ENCODE measurements around the gene GSTCD.
A peak's percentile ranks its signal among the peaks of the same experiment; 100 is the strongest.
"Not testable (repeated sequence)": the region's sequence is repeated elsewhere in the genome, so short reads cannot be mapped to it uniquely, and the experiment has no call there.

The GSTCD gene

DNA sequence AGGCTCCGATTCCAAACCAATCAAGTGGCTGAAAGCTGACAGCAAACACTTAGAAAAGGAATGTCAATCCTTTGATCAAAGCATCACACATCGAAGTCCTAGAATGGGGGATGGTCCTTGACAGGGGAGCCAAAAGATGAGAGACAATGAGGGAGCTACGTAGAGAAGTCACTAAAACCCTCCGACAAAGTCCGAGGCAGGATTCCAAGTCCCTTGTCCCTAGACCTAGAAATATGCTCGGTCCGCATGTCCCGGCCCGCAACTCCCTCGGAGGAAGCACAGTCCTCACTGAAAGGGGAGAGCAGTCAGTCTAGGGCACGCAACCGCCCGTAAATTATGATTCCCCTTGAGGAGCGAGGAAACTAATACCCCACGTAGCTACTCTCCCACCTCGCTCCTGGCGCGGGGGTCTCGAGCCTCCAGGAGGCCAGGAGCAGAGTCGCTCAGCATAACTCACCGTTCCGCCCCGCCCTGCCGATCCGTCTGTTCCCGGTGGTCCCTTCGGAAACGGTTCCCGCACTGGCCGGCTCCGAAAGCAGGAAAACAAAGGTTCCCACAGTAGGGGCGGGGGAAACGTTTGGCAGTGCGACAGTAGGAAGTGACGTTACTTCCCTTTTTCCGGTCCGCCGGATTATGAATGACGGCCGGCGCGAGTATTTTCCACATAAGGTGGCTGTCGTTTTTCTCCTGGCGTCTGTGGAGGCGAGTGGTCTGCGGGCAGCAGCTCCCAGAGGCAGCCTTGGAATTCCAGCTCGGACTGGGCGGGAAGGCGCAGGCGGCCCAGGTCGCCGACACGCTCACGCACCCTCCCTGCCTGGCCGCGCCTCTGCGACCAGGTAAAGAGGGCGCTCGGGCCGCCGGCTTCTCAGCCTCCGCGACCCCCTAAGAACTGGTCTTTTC, at the start of gene GSTCD, which contains the start of gene INTS12:
Gene GSTCD (plus strand): TSS at position 604 of the 900 bp plus-strand sequence. CDS start 8,830 bp downstream, outside the sequence.
Gene INTS12 (minus strand): TSS at position 509 of the 900 bp plus-strand sequence. CDS start 8,684 bp downstream, outside the sequence.
- peak; percentile 85 for DNase-seq

- no peak for DNase-seq
Observed at GRCh38 chr4:105659190-105659589, 49.4 kb upstream of the GSTCD start.

DNA sequence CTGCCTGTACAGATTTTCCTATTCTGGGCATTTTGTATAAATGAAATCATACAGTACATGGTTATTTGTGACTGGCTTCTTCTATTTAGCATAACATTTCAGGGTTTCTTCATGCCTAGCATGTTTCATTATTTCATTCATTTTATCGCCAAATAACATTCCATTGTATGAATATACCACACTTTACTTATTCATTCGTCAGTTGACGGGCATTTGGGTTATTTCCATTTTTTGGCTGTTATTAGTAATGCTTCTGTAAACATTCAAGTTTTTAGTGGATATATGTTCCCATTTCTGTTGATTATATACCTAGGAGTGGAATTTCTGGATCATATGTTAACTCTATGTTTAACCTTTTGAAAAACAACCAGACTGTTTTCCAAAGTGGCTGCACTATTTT, 47.6 kb upstream of the GSTCD start:
- no peak for DNase-seq

DNA sequence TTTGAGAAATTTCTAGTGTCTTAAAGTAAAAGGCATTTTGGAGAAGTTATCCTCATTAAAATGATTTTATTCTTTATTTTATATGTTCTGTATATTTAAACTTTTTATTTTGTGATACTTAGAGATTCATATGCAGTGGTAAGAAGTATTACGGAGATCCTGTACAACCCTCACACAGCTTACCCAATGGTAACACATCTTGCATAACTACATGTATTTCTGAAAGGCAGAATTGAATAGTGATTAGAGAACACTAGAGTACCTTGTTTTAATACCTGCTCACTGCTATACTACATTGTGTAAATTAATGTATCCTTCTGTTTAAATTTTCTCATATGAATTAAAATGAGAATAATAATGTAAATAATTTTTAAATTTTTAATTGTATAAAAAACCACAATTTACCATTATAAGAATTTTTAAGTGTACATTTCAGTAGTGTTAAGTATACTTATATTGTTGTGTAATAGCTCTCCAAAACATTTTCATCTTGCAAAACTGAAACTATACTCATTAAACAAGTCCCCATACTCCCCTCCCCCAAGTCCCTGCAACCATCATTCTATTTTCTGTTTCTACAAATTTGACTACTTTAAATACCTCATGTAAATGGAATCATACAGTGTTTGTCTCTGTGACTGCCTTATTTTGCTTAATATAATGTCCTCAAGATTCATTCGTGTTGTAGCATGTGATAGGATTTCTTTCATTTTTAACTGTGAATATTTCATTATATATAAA, 45.5 kb upstream of the GSTCD start:
- no peak for DNase-seq

- DNase-seq, result no peak
Observed at GRCh38 chr4:105666693-105667092, 41.9 kb upstream of the GSTCD start.

DNA sequence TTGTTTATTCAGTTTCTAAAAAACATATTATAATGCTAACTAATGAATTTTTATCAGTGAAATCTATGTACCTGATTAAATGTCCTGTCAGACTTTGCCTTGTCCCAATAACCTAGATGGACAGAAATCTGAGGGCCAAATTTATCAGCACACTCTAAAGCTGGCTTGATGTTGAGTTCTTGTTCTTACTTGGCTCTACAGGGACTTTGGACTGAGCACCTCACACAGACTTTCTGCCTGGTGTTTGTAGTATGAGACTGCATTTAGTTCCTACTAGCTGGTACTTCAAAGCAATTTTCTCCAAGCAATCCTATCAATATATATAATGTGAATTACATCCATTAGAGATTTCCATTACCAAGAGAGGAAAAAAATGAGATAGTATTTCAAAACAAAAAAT, 37.9 kb upstream of the GSTCD start:
- DNase-seq, result no peak

DNA sequence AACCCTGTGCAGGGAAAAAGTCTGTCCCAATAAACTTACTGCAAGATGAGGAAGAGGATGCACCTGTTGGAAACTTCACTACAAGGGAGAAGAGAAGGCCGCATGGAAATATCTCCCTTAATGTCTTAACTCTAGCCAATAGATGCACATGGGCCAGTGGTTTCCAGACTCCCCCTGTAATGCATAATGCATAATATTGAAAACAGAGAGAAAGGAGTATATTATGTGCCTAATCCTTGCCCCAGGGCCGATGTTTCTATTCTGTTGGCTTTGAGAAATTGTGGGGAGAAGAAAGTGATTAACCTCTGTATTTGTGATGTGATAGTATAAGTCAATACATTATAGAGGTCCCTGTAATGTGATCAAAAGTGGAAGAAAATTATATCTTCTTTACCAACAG, 37.3 kb upstream of the GSTCD start:
- no peak for DNase-seq

DNA sequence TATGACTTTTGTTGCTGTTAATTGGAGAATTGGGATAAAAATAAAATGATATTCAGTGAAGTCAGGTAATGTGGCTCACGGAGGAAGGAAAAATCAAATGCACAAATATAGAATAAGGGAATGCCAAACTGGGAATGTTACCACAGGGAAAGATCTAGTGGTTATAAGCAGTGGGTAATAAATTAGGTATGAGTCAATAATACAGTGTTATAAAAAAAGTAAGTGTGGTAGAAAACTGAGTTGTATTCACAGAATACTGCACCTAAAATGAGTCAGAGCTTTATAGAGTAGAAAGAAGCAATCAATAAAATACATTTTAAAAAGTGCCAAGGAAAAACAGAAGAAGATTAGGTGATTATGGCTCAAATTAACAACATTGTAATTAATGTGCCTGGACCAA, 34.6 kb upstream of the GSTCD start:
- DNase-seq, result no peak

DNA sequence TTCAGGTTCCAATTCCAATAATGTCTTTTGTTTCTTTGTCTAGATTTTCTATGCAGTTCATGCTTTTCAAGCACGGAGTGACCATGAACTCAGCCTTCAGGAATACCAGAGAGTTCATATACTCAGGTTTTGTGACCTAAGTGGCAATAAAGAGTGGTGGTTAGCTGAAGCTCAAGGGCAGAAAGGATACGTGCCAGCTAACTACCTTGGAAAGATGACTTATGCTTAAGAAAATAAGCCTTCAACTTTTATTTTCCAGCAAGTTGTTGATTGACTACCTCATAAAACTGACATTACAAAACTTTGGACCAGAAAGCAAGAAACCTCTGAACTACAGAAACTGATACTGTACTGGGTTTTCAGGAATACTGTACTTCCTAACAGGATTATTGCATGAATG, 30.9 kb upstream of the GSTCD start:
- no peak for DNase-seq

DNA sequence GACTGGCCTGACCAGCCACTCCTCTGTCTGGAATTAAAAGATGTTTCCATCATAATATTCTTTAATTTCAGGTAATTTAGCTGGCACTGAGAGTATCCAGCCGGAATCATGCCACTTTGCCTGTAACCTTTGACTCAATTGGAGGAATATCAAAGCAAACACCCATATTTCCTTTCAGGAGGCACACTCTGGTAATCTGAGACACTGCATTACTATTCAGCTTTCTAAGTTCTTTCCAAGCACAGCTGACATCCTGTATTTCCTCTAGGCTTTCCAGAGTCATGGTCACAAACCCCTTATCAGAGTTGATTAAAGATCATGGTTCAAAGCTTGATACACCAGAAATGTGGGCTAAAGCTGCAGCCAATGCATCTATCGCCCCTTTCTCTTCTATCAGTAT, 29.4 kb upstream of the GSTCD start:
- DNase-seq, result no peak

GRCh38 chr4:105683038-105683437, 25.5 kb upstream of the GSTCD start:
- DNase-seq, result no peak

- DNase-seq, result no peak
Observed at GRCh38 chr4:105686571-105686970, 22.0 kb upstream of the GSTCD start.

DNA sequence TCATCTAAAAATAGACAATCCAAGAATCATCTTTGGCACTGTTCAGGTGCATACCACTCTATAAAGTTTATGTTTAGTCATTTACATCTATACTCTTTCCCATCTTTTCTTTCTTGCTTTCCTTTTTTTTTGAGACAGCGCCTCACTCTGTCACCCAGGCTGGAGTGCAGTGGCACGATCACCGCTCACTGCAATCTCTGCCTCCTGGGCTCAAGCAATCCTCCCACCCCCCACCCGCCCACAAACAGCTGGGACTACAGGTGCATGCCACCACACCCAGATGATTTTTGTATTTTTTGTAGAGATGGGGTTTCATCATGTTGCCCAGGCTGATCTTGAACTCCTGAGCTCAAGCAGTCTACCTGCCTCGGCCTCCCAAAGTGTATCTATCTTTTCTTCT, 13.8 kb upstream of the GSTCD start:
- DNase-seq, result not testable (repeated sequence)

DNA sequence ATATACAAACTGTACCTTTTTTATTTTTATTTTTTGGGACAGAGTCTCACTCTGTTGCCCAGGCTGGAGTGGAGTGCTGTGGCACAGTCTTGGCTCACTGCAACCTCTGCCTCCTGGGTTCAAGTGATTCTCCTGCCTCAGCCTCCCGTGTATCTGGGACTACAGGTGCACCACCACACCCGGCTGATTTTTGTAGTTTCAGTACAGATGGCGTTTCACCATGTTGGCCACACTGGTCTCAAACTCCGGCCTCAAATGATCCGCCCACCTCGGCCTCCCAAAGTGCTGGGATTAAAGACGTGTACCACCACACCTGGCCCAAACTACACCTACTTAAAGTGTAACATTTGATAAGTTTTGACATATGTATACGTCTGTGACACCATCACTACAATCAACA, 12.8 kb upstream of the GSTCD start:
- DNase-seq, result not testable (repeated sequence)

- no peak for DNase-seq
Observed at GRCh38 chr4:105698607-105699006, 10.0 kb upstream of the GSTCD start.

GRCh38 chr4:105707782-105708180, 803 bp upstream of the GSTCD start:
- no peak for DNase-seq

- no peak for DNase-seq
Observed at GRCh38 chr4:105709081-105709450, 482 bp downstream of the GSTCD start.

- DNase-seq, result no peak
Observed at GRCh38 chr4:105710012-105710600, 1.5 kb downstream of the GSTCD start.

DNA sequence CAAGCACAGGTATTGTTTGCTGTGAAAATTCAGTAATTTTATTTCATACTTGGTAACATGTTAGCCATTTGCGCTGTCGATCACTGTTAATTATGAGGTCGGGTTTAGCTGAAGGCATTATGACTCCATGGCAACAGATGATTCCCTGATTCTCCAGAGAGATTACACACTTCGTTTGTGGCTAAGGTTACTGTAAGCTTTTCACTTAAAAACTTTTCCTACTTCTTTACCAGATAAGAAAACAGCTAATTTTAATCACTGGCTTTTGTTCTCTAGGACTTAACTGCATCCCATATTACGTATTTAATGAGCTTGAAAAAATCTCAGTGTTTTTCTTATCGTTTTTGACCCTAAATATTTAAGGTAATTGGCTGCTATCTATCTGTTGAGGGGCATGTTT, 2.1 kb downstream of the GSTCD start:
- DNase-seq, result no peak

DNA sequence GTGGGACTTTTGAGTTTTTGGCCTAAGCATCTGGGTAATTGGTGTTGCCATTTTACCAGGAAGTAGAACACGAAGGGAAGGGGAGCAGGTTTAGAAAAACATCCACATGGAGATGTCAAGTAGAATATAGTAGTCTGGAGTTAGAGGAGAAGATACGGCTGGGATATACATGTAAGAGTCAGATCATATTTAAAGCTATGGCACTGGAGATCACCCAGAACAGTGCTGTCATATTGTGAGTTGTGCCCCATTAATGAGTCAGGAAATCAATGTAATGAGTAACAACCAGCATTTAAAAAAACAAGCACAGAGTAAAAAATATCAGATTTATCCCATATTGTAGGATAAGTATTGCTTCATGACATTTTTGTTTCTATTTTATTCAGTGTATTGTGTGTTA, 4.2 kb downstream of the GSTCD start:
- no peak for DNase-seq

- DNase-seq, result peak; percentile 8
Observed at GRCh38 chr4:105714071-105714521, 5.5 kb downstream of the GSTCD start.

DNA sequence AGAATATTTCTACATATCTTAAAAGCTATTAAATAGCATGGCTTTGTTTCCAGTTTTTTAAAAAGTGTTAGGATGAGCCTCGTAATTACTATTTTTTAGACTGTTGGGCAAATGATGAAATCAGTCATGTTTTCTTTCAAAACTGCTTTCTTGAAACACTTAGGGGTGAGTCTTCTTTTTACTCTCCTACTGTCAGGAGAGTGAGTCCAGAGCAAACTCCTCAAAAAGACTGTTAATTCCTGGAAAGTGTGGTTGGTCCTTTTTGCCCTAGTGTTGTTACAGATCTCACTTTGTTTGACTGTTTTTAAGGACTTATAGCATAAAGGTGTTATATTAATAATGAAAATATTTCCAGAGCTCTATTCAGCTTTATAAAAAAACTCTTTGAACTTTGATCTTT, 6.3 kb downstream of the GSTCD start:
- DNase-seq, result no peak

DNA sequence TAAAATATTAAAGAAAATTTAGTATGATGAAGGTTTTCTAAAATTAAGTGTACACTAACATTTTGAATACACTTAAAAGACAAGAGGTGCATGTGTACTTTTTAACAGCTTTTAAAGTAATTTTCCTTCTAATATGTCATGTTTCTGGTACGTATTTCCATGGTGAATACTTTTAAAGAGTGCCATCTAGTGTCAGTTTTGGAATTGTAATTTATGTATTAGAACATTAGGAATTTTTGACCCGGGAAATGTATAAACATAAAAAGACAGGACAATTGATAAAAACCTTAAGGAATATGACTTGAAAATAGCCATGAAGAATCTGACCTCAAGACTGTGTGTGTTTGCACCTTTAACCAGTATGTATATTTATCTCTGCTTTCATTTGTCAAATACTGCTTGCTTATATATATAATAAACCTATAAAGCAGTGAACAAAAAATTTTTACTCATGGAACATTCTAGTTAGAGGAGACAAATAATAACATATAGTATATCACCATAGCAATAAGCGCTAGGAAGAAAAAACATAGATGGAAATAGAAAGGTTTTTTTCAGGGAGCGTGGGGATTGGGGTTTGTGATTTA, 7.2 kb downstream of the GSTCD start:
- DNase-seq, result no peak
